Measurements from ENCODE around the gene M1AP. TPM values are rescaled to one million over a fixed set of nuclear protein-coding genes. Genes with fewer than 3 reads are reported as not detected.
A peak's percentile ranks its signal among the peaks of the same experiment; 100 is the strongest.

Gene M1AP
- total and polyA plus RNA-seq, 2 of the 8 experiments (the other 6 are each of a cell fraction or from before 2014, with no cell fraction given): 4.8 TPM

- CTCF ChIA-PET (ENCODE audit: partially characterized antibody): interaction anchor here (0.9 to 7.5 kb wide), 2 partner anchors 25 kb away, joined by 4 to 56 read pairs; no protein-coding TSS in a partner anchor
- POLR2A ChIA-PET (ENCODE audit: partially characterized antibody): no interaction called here
Measured at GRCh38 chr2:74562126-74562775, 85.9 kb downstream of the M1AP start.

More at GRCh38 chr2:74562126-74562775, 85.9 kb downstream of the M1AP start:
- no peaks in the 10 kb centered on the region for H3K36me3 ChIP-seq (ENCODE audit: control insufficient read depth in 2 of 4, insufficient read depth in 4 of 4, low read length in 3 of 4)
- H4K8ac ChIP-seq (ENCODE audit: extremely low read depth, insufficient read depth, low read length): no peak overlapping the region
- H3K79me1 ChIP-seq (ENCODE audit: low read depth, low read length): 0 out of 2 replicates have a peak, but pooled peaks cover 2% of the 10 kb centered on the region
- H3K4me1 ChIP-seq (replicated peaks in 1 of 4; ENCODE audit: control insufficient read depth in 3 of 4, insufficient read depth in 4 of 4, low read length in 3 of 4): peaks cover 0 to 6% (median 2%) of the 10 kb centered on the region in 4 experiments; a peak in 5 of 7 replicates
- H3K4me3 ChIP-seq (ENCODE audit: extremely low read depth in 1 of 4, insufficient read depth in 2 of 4, low read depth in 3 of 4, low read length in 4 of 4): no peak overlapping the region
- no peak for TF ChIP-seq HDAC2 (IDR thresholded peaks at IDR 0.05; ENCODE audit: borderline replicate concordance in 1 of 2, low read depth in 2 of 2, low read length in 2 of 2)
- TF ChIP-seq FOSL1 (IDR thresholded peaks at IDR 0.05; ENCODE audit: insufficient read depth, low read depth, low read length): no peak
- TF ChIP-seq BCL11A (IDR thresholded peaks at IDR 0.05; ENCODE audit: low read depth in 2 of 2, low read length in 2 of 2): no peak
- TF ChIP-seq SP1 (IDR thresholded peaks at IDR 0.05; ENCODE audit: low read depth, low read length): no peak
- no peak for TF ChIP-seq EZH2 (IDR thresholded peaks at IDR 0.05; ENCODE audit: low read depth, low read length, severe bottlenecking)
- TF ChIP-seq JUN (IDR thresholded peaks at IDR 0.05; ENCODE audit: low read depth, low read length): no peak
- no peak for TF ChIP-seq EP300 (IDR thresholded peaks at IDR 0.05; ENCODE audit: borderline replicate concordance in 1 of 2, low read depth in 2 of 2, low read length in 2 of 2)
- TF ChIP-seq USF2 (IDR thresholded peaks at IDR 0.05; ENCODE audit: low read length): no peak
- no peak for TF ChIP-seq BACH1 (IDR thresholded peaks at IDR 0.05; ENCODE audit: low read length)
- H2BK20ac ChIP-seq (ENCODE audit: low read length): no peak overlapping the region
- no peak overlapping the region for H2AFZ ChIP-seq (ENCODE audit: low read length)
- H4K20me1 ChIP-seq (replicated peaks in 1 of 2; ENCODE audit: control insufficient read depth in 1 of 2, insufficient read depth in 2 of 2, low read length in 2 of 2): no peaks in the 10 kb centered on the region
- peaks cover 0 to 9% (median 3%) of the 10 kb centered on the region in 4 experiments; a peak in 3 of 7 replicates for H3K27me3 ChIP-seq (replicated peaks in 1 of 4; ENCODE audit: control insufficient read depth in 3 of 4, extremely low read depth in 1 of 4, insufficient read depth in 3 of 4, low read length in 3 of 4)
- no peaks in the 10 kb centered on the region for H3K9me3 ChIP-seq (ENCODE audit: insufficient read depth in 2 of 2, low read depth in 1 of 2, low read length in 1 of 2)
- no peak overlapping the region for H3K18ac ChIP-seq (ENCODE audit: extremely low read depth, low read length)
- H2BK12ac ChIP-seq (ENCODE audit: low read depth, low read length): peak overlapping the region; percentile 71; the same call in 1 of the 2 replicates
- H2BK15ac ChIP-seq (ENCODE audit: low read length): no peak overlapping the region
- H2AK5ac ChIP-seq (ENCODE audit: low read depth, low read length): no peak overlapping the region
- WGBS, 2 experiments (ENCODE audit: extremely low coverage in 1 of 2, insufficient coverage in 1 of 2, insufficient read length in 1 of 2, insufficient replicate concordance in 2 of 2, low coverage in 1 of 2, low lambda C conversion rate in 2 of 2, missing lambda C conversion rate in 1 of 2): 83% methylated on average over 7 of the region's 7 CpGs; no CpG with 5 or more reads in 1 of the 2 experiments
- no peak overlapping the region for H2BK120ac ChIP-seq (replicated peaks; ENCODE audit: low read depth, low read length)
- H4K91ac ChIP-seq (replicated peaks; ENCODE audit: insufficient read length, low read length): no peak overlapping the region
- H3K79me2 ChIP-seq (ENCODE audit: control insufficient read depth in 1 of 2, insufficient read depth in 2 of 2, low read length in 2 of 2): no peaks in the 10 kb centered on the region
- no peaks in the 10 kb centered on the region for H3K23me2 ChIP-seq (ENCODE audit: low read depth, low read length)
- H3K27ac ChIP-seq (ENCODE audit: low read depth, low read length): no peak overlapping the region
- DNase-seq (ENCODE audit: low read depth in 1 of 2, low spot score in 2 of 2) (no peak), FAIRE-seq (no peak)
- no peak overlapping the region for H4K5ac ChIP-seq (ENCODE audit: insufficient read length, low read depth, low read length)
- H3K56ac ChIP-seq (replicated peaks; ENCODE audit: insufficient read length, low read depth, low read length): no peak overlapping the region
- H3K23ac ChIP-seq (ENCODE audit: insufficient read length): no peak overlapping the region
- no peak overlapping the region for H3K4me2 ChIP-seq (ENCODE audit: insufficient read depth in 1 of 2, low read depth in 2 of 2, low read length in 2 of 2)
- no peak overlapping the region for H3K4ac ChIP-seq (replicated peaks; ENCODE audit: insufficient read length, low read depth, low read length)
- H3K9ac ChIP-seq (replicated peaks in 1 of 4; ENCODE audit: extremely low read depth in 1 of 4, low read depth in 3 of 4, low read length in 3 of 4): no peak overlapping the region
- H3K14ac ChIP-seq (ENCODE audit: insufficient read length): no peak overlapping the region
- H2BK5ac ChIP-seq (ENCODE audit: low read depth, low read length): no peak overlapping the region; the same call in 1 of the 2 replicates
